Adrenal gland (tissue), 5 donors: ENCODE data around the gene TTC39B.

Experiments used
- POLR2A ChIP-seq, 2 donors: fragments of 450-650 bp; IDR thresholded peaks; one replicate each; pipeline ENCODE4 v1.6.1; 2017; ENCODE audit warnings: antibody characterized with exemption in 2 of 2, mild to moderate bottlenecking in 2 of 2, moderate library complexity in 1 of 2
- TF ChIP-seq, protein P1 (sequence below), 6 experiments: fragments of 450-650 bp in 4 of 6; fragments of 200-600 bp in 2 of 6; sonication (generic) in 1 of 6; IDR thresholded peaks; 1 replicate in 5 of 6; 2 replicates in 1 of 6; pipeline versions ENCODE4 v1.5.1 to v1.8.0; 2016 to 2021; ENCODE audit warnings: antibody characterized with exemption in 6 of 6, mild to moderate bottlenecking in 2 of 6, moderate library complexity in 1 of 6
- donor health status: DM: no; HTN: no; CAD: no.

DNA sequence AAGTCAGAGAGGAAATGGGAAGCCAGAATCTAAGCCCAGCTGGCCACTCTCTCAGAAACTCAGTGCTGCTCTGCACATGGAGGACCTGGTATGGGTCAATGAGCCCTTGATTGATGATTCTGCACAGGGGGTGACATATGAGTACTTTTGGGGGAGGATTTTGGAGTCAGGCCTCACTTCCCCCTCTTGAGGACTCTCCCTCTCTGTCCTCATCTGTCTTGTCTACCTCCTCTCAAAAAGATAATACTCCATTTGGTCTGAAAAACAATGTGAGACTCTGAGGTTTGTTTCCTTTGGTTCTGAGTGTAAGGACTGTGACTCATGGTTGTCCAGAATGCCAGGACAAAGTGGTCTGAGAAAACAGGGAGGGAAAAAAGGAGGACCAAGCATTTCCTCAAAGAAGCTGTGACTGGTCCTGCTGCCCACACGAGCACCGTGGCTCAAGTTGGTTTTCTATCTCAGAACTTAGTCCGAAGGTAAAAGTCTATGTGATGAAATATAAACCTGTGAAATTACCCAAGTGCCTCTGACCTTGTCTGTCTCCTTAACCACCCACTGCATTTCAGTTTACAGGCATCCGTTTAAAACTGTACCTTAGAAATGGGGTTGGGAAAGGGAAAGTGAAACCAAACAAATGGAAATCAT is 11.1 kb downstream of the TTC39B start:
- TF ChIP-seq, protein P1, sequence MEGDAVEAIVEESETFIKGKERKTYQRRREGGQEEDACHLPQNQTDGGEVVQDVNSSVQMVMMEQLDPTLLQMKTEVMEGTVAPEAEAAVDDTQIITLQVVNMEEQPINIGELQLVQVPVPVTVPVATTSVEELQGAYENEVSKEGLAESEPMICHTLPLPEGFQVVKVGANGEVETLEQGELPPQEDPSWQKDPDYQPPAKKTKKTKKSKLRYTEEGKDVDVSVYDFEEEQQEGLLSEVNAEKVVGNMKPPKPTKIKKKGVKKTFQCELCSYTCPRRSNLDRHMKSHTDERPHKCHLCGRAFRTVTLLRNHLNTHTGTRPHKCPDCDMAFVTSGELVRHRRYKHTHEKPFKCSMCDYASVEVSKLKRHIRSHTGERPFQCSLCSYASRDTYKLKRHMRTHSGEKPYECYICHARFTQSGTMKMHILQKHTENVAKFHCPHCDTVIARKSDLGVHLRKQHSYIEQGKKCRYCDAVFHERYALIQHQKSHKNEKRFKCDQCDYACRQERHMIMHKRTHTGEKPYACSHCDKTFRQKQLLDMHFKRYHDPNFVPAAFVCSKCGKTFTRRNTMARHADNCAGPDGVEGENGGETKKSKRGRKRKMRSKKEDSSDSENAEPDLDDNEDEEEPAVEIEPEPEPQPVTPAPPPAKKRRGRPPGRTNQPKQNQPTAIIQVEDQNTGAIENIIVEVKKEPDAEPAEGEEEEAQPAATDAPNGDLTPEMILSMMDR (IDR thresholded peaks at IDR 0.05): no peak
- TF ChIP-seq POLR2A (IDR thresholded peaks at IDR 0.05): no peak
